ENCODE results near the gene CMTR1. TPM values are rescaled to one million over a fixed set of nuclear protein-coding genes. Genes with fewer than 3 reads are reported as not detected.

Gene CMTR1
- total RNA-seq, 2 experiments from 2014 or later = 65.3 to 74.6 TPM

DNA sequence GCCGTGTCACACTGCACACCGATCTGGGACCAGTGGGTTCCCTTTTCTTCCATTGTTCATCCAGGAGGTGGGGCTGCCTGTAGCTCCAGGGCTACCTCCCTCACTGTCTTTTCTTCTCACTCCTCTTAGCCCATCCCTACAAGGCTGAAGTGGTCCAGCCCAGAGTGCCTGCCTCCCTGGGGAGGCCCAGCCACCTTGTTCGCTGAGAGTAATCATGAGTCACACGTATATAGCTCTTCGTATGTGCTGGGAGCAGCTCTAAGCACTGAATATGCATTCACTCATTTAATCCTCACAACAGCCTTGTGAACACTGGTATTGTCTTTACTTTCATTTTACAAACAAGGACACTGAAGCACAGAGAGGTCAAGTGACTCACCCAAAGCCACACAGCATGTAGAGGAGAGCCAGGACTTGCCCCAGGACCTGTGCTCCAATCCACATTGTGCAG, 81.3 kb downstream of the CMTR1 start:
- Mint-ChIP-seq H3K4me1 (peaks cover 77% of the 10 kb centered on the region), H3K36me3 (ENCODE audit: low read depth) (peaks cover 2% of the 10 kb centered on the region), H3K9me3 (ENCODE audit: low read depth) (no peaks in the 10 kb centered on the region), H3K27me3 (no peaks in the 10 kb centered on the region), H3K27ac (peak overlapping the region; percentile 91), H3K4me3 (peak overlapping the region; percentile 34)
- intact Hi-C loops (cut with DNase I, micrococcal nuclease) = loop anchor here (1.0 to 10.0 kb wide), 2 partner anchors 12 to 350 kb away; no protein-coding TSS in a partner anchor
- ChIA-PET CTCF (interaction anchor here (0.6 to 1.1 kb wide), 5 partner anchors 12 to 418 kb away, joined by 3 to 4 read pairs (median 3); no protein-coding TSS in a partner anchor), POLR2A (interaction anchor here (1.0 kb wide), 3 partner anchors 11 to 19 kb away, joined by 3 to 7 read pairs (median 5); no protein-coding TSS in a partner anchor)
- ATAC-seq (peak; percentile 73), DNase-seq (peak; percentile 79)

DNA sequence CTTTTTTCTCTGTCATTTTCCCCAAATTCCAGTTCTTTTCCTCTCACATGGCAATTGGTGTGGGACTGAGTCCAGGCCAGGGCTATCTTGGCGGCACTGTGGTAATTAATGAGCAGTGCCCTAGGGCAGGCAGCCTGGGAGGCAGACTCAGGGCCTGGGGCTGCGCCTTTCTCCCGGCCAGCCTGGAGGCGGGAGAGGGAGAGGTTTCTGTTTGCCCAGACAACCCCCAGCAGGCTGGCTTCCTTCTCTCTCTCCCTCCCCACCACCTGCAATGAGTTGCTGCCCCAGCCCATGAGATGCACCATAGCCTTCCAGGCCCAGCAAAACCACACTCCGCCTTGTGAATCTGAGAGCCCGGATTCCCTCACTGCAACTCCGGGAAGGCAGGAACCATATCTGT, 81.8 kb downstream of the CMTR1 start:
- ChIA-PET CTCF (interaction anchor here (0.6 to 2.2 kb wide), 6 partner anchors 12 to 417 kb away, joined by 3 to 10 read pairs (median 3); no protein-coding TSS in a partner anchor), POLR2A (interaction anchor here (1.0 kb wide), 3 partner anchors 11 to 20 kb away, joined by 3 to 7 read pairs (median 5); no protein-coding TSS in a partner anchor)
- peak overlapping the region; percentile 91 for H3K27ac Mint-ChIP-seq
- H3K4me1 Mint-ChIP-seq = peaks cover 79% of the 10 kb centered on the region
- no peaks in the 10 kb centered on the region for H3K27me3 Mint-ChIP-seq
- H3K4me3 Mint-ChIP-seq = peak overlapping the region; percentile 34
- DNase-seq (no peak), ATAC-seq (no peak)
- H3K36me3 Mint-ChIP-seq (ENCODE audit: low read depth) = peaks cover 6% of the 10 kb centered on the region
- no peaks in the 10 kb centered on the region for H3K9me3 Mint-ChIP-seq (ENCODE audit: low read depth)
- intact Hi-C loops (cut with DNase I, micrococcal nuclease) = loop anchor here (1.0 to 10.0 kb wide), 2 partner anchors 13 to 350 kb away; no protein-coding TSS in a partner anchor

DNA sequence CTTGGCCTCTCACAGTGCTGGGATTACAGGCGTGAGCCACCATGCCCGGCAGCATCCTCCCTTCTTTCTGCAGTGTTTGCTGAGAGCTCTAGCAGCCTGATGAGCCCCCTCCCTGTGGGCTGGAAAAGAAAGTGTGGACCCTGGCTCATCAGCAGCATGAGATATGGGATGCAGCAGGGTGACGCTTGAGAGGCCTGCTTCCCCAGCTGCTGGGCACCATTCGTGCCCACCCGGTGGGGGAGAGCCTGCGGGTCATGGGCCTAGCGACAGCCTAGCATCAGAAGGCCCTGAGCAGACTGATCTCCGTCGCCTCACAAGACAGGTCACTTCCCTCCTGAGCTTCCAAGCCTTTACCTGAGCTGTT, 82.7 kb downstream of the CMTR1 start:
- intact Hi-C loops (cut with DNase I, micrococcal nuclease) = loop anchor here in 1 of 2 experiments (1.0 to 10.0 kb wide), 5 partner anchors 16 to 349 kb away; partner anchors contain the start of gene CCDC167
- peak overlapping the region; percentile 91 for H3K27ac Mint-ChIP-seq
- H3K4me1 Mint-ChIP-seq = peaks cover 82% of the 10 kb centered on the region
- ATAC-seq (no peak), DNase-seq (no peak)
- peak overlapping the region; percentile 70 for H3K4me3 Mint-ChIP-seq
- no peaks in the 10 kb centered on the region for H3K27me3 Mint-ChIP-seq
- ChIA-PET POLR2A (interaction anchor here (0.9 to 2.8 kb wide), 3 partner anchors 13 to 21 kb away, joined by 4 to 22 read pairs (median 7); no protein-coding TSS in a partner anchor), CTCF (interaction anchor here (0.7 to 2.2 kb wide), 6 partner anchors 12 to 50 kb away, joined by 3 to 21 read pairs (median 8); no protein-coding TSS in a partner anchor)
- no peaks in the 10 kb centered on the region for H3K9me3 Mint-ChIP-seq (ENCODE audit: low read depth)
- H3K36me3 Mint-ChIP-seq (ENCODE audit: low read depth) = peaks cover 6% of the 10 kb centered on the region

DNA sequence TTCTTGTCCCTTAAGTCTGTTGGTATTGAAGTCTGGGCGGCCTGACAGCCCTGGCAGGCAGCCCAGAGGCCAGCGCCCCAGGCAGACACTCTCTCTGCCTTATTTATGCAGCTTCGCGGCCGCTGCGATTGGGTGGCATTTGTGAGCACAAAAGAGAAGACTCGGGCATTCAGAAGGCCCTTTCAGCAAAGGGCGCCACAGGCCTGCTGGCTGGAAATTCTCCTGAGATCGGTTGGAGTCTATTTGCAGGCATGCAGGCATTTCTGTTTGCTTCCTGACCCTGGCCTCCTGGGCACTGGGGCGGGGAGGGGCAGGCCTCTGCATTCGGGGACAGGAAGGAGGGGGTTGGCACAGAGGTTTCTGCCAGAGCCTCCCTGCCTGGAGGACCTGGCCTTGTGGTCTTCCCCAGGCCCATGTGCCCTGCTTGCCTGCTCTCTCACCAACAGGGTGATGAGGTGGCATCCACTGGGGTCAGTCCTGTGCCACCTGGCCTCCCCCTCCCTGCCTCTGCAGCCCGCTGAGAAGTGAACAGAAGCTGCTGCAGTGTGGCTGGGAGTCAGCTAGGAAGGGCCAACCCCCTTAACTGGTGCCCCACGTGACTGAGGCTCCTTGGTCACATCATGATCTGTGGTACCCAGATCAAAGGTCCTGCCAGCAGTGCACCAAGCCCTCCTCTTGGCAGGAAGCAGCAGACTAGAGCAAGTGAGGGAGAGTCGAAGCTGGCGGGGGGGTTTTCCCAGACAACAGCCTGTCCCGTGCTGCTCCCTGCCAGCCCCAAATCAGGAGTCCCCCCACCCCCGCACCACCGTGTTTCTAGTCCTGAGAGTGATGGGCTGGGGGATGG, 83.3 kb downstream of the CMTR1 start:
- ATAC-seq = peak; percentile 78
- Mint-ChIP-seq H3K4me3 (peak overlapping the region; percentile 70), H3K9me3 (ENCODE audit: low read depth) (no peaks in the 10 kb centered on the region), H3K27ac (peak overlapping the region; percentile 91), H3K27me3 (no peaks in the 10 kb centered on the region), H3K4me1 (peaks cover 84% of the 10 kb centered on the region), H3K36me3 (ENCODE audit: low read depth) (peaks cover 6% of the 10 kb centered on the region)
- intact Hi-C loops (cut with DNase I, micrococcal nuclease) = loop anchor here in 1 of 2 experiments (1.0 to 10.0 kb wide), 5 partner anchors 17 to 349 kb away; partner anchors contain the start of gene CCDC167
- ChIA-PET CTCF (interaction anchor here (0.7 to 2.3 kb wide), 13 partner anchors 9 to 279 kb away, joined by 3 to 21 read pairs (median 4); no protein-coding TSS in a partner anchor), POLR2A (interaction anchor here (0.8 to 2.8 kb wide), 6 partner anchors 13 to 37 kb away, joined by 3 to 22 read pairs (median 6); partner anchors contain the start of gene CCDC167)
- peak; percentile 95 for DNase-seq

DNA sequence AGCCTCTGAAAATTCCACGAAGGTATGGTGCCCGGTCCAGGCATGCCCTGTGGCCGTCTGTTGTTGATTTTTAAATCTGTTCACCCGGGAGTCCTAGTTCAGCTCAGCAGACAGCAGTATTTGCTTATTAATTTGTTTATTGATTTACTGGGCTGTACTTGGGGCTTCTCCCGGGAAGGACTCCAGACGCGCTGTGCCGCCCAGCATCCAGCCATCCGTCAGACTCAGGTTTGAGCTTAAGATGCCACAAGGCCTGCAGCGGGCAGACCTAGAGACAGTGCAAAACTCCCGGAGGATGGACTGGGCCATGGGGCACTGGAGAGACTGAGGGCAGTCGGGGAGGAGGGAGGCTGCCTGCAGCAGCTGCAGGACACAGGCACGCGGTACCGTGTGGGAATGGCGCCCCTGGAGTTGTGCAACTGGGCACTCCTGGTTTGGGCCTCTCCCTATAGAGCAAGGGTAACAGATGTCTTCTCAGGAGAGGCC, 83.9 kb downstream of the CMTR1 start:
- intact Hi-C loops (cut with DNase I, micrococcal nuclease) = loop anchor here (1.0 to 10.0 kb wide), 9 partner anchors 18 to 348 kb away; partner anchors contain the start of genes CCDC167 (in 2 of the 2), CMTR1 (in 1 of the 2) and ZFAND3 (in 1 of the 2)
- H3K4me3 Mint-ChIP-seq = peak overlapping the region; percentile 70
- H3K27ac Mint-ChIP-seq = peak overlapping the region; percentile 91
- DNase-seq = peak; percentile 50
- peaks cover 88% of the 10 kb centered on the region for H3K4me1 Mint-ChIP-seq
- H3K9me3 Mint-ChIP-seq (ENCODE audit: low read depth) = no peaks in the 10 kb centered on the region
- ChIA-PET POLR2A (interaction anchor here (0.7 to 2.8 kb wide), 6 partner anchors 14 to 75 kb away, joined by 3 to 22 read pairs (median 6); partner anchors contain the start of gene CCDC167), CTCF (interaction anchor here (0.9 to 2.3 kb wide), 13 partner anchors 9 to 172 kb away, joined by 3 to 21 read pairs (median 4); no protein-coding TSS in a partner anchor)
- ATAC-seq = peak; percentile 11
- H3K36me3 Mint-ChIP-seq (ENCODE audit: low read depth) = peaks cover 6% of the 10 kb centered on the region
- no peaks in the 10 kb centered on the region for H3K27me3 Mint-ChIP-seq

DNA sequence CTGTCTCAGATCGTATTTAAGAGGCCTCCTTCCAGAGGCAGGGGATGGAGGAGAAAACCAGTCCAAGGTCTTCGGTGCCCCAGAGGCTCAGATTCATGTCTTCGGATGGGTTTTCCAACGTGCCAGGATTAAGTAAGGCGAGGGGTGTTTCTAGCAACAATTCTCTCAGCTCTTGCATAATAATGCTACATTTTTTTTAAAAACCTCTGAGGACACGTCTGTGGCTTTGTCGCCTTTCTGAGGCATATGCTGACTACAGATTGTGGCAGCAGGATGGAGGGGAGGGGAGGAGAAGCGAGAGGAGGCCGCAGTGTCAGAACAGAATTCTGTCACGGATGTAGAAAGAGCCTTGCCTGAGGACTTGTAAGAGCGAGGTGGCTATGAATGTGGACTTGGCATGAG, 84.4 kb downstream of the CMTR1 start:
- intact Hi-C loops (cut with DNase I, micrococcal nuclease) = loop anchor here (1.0 to 10.0 kb wide), 8 partner anchors 18 to 347 kb away; partner anchors contain the start of genes CCDC167 (in 1 of the 2), CMTR1 (in 1 of the 2) and ZFAND3 (in 1 of the 2)
- Mint-ChIP-seq H3K27ac (peak overlapping the region; percentile 91), H3K4me3 (peak overlapping the region; percentile 70), H3K9me3 (ENCODE audit: low read depth) (no peaks in the 10 kb centered on the region), H3K4me1 (peaks cover 90% of the 10 kb centered on the region), H3K36me3 (ENCODE audit: low read depth) (peaks cover 6% of the 10 kb centered on the region), H3K27me3 (no peaks in the 10 kb centered on the region)
- DNase-seq (peak; percentile 88), ATAC-seq (peak; percentile 63)
- POLR2A ChIA-PET = interaction anchor here (0.7 to 2.8 kb wide), 4 partner anchors 17 to 486 kb away, joined by 3 to 22 read pairs (median 5); partner anchors contain the start of gene CCDC167
- CTCF ChIA-PET = interaction anchor here (0.9 to 2.3 kb wide), 9 partner anchors 10 to 136 kb away, joined by 3 to 21 read pairs (median 4); no protein-coding TSS in a partner anchor

DNA sequence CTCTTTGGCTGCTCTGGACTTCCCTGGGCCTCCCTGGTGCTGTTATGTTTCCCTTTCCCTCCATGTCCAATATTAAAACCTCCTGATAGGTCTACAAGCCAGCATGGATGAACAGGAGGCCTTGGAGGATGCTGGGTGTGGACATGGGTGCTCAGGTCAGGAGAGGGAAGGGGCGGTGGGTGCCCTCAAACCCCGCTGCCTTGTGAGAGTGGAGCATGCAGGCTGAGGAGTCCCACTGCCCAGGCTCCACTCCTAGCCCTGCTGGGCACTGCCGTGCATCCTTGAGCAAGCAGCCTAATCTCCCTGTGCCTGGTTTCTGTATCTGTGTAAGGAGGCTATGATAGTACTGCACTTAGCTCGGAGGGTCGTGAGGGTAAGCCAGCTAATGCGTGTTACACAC, 85.1 kb downstream of the CMTR1 start:
- no peak for ATAC-seq
- Mint-ChIP-seq H3K9me3 (ENCODE audit: low read depth) (no peaks in the 10 kb centered on the region), H3K4me1 (peaks cover 87% of the 10 kb centered on the region), H3K27me3 (no peaks in the 10 kb centered on the region), H3K27ac (peak overlapping the region; percentile 91), H3K4me3 (peak overlapping the region; percentile 70), H3K36me3 (ENCODE audit: low read depth) (peaks cover 6% of the 10 kb centered on the region)
- DNase-seq = no peak
- ChIA-PET CTCF (interaction anchor here (1.2 to 2.3 kb wide), 3 partner anchors 48 to 135 kb away, joined by 3 to 8 read pairs (median 3); no protein-coding TSS in a partner anchor), POLR2A (interaction anchor here (0.8 to 2.8 kb wide), 2 partner anchors 23 to 485 kb away, joined by 3 to 22 read pairs; no protein-coding TSS in a partner anchor)
- intact Hi-C loops (cut with DNase I, micrococcal nuclease) = loop anchor here in 1 of 2 experiments (10.0 kb wide), 1 partner anchor 347 kb away; no protein-coding TSS in a partner anchor

DNA sequence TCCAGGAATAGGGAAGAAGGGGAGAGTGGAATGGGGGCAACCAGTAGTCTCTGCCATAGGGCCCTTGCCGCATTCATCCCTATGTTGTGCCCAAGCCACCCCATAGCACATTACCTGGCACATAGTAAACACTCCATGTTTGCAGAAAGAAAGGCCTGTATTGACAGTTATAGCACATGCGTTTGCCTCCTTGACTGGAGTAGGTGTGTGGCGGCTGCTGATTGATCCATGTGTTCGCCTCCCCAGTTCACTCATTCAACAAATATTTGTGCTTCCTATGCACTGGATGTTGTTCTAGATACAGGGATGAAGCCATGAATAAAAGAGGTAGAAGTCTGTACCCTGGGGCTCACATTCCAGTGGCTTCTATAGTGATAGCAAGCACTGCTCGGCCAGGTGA, 86.4 kb downstream of the CMTR1 start:
- intact Hi-C loops (cut with DNase I, micrococcal nuclease) = loop anchor here in 1 of 2 experiments (10.0 kb wide), 1 partner anchor 345 kb away; no protein-coding TSS in a partner anchor
- Mint-ChIP-seq H3K27ac (no peak overlapping the region), H3K36me3 (ENCODE audit: low read depth) (peaks cover 6% of the 10 kb centered on the region), H3K27me3 (no peaks in the 10 kb centered on the region), H3K4me1 (peaks cover 79% of the 10 kb centered on the region), H3K4me3 (no peak overlapping the region), H3K9me3 (ENCODE audit: low read depth) (no peaks in the 10 kb centered on the region)
- CTCF ChIA-PET = interaction anchor here (1.2 kb wide), 1 partner anchor 9 kb away, joined by 5 read pairs; no protein-coding TSS in a partner anchor
- DNase-seq (no peak), ATAC-seq (no peak)
- POLR2A ChIA-PET = no interaction called here

DNA sequence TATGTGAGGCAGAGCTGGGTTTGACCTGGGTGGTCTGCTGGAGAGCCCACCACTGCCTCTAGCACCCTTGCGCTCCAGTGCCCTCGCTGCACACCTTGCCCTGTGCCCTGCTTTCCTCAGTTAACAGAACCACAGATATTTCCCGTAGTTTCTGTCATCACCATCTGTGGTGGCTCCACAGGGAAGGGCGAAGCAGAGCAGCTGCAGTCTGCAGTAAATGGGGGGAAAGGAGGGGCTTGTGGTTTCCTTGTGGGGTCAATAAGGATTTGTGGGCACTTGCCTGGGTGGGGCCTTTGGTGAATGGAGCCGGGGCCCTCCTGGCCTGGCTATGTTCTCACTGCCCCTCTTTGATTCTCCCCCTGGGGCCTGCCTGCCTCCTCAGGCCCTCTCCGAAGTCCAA, 87.9 kb downstream of the CMTR1 start:
- H3K4me3 Mint-ChIP-seq = no peak overlapping the region
- H3K9me3 Mint-ChIP-seq (ENCODE audit: low read depth) = no peaks in the 10 kb centered on the region
- H3K27me3 Mint-ChIP-seq = no peaks in the 10 kb centered on the region
- peaks cover 78% of the 10 kb centered on the region for H3K4me1 Mint-ChIP-seq
- ATAC-seq (no peak), DNase-seq (no peak)
- H3K27ac Mint-ChIP-seq = no peak overlapping the region
- peaks cover 6% of the 10 kb centered on the region for H3K36me3 Mint-ChIP-seq (ENCODE audit: low read depth)
- intact Hi-C loops (cut with DNase I, micrococcal nuclease) = loop anchor here in 1 of 2 experiments (5.0 kb wide), 1 partner anchor 34 kb away; no protein-coding TSS in a partner anchor
- ChIA-PET CTCF (interaction anchor here (1.0 kb wide), 1 partner anchor 35 kb away, joined by 3 read pairs; no protein-coding TSS in a partner anchor), POLR2A (no interaction called here)

DNA sequence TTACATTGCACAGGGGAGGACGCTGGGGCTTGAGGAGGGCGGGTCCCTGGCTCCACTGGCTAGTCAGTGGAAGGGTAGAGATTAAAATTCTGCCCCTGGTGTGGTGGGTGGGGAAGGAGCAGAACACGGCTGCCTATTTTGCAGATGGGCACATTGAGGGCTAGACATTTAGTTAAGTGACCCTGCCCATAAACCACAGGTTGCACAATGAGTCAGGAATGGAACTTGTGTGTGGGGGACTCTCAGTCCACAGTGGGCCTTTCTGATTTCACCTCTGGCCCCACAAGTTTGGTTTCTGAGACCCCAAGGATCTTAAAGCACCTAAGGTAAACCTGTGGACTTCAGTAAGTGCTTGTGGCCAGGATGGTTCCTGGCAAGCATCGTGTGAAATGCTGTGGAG, 88.7 kb downstream of the CMTR1 start:
- Mint-ChIP-seq H3K9me3 (ENCODE audit: low read depth) (no peaks in the 10 kb centered on the region), H3K27me3 (no peaks in the 10 kb centered on the region)

More for the DNA sequence above, 88.7 kb downstream of the CMTR1 start:
- H3K36me3 Mint-ChIP-seq (ENCODE audit: low read depth) = peaks cover 6% of the 10 kb centered on the region
- no peak overlapping the region for H3K4me3 Mint-ChIP-seq
- no peak for DNase-seq
- ChIA-PET CTCF (interaction anchor here (1.0 kb wide), 1 partner anchor 34 kb away, joined by 3 read pairs; no protein-coding TSS in a partner anchor), POLR2A (no interaction called here)
- no peak overlapping the region for H3K27ac Mint-ChIP-seq
- ATAC-seq = no peak
- intact Hi-C loops (cut with DNase I, micrococcal nuclease) = loop anchor here in 1 of 2 experiments (5.0 kb wide), 1 partner anchor 34 kb away; no protein-coding TSS in a partner anchor
- H3K4me1 Mint-ChIP-seq = peaks cover 75% of the 10 kb centered on the region
